ENCODE results near the gene CACNG3.
"Not testable (repeated sequence)": the region's sequence is repeated elsewhere in the genome, so short reads cannot be mapped to it uniquely, and the experiment has no call there.

Gene CACNG3

GRCh38 chr16:24282141-24282540 lies 26.0 kb downstream of the CACNG3 start:
- H3K36me3 ChIP-seq (ENCODE audit: control insufficient read depth, insufficient read depth, low read length): no peaks in the 10 kb centered on the region
- H3K9ac ChIP-seq (ENCODE audit: low read length): no peak overlapping the region
- H3K27me3 ChIP-seq (ENCODE audit: control insufficient read depth, insufficient read depth, low read length): no peaks in the 10 kb centered on the region
- no peaks in the 10 kb centered on the region for H3K9me3 ChIP-seq (ENCODE audit: control insufficient read depth, low read length)
- no peaks in the 10 kb centered on the region for H3K4me1 ChIP-seq (ENCODE audit: control insufficient read depth, insufficient read depth, low read length)
- no peak overlapping the region for H3K4me3 ChIP-seq (ENCODE audit: low read length)

- Histone ChIP-seq H3K27me3 (ENCODE audit: control insufficient read depth, insufficient read depth, low read length) (no peaks in the 10 kb centered on the region), H3K9ac (ENCODE audit: low read length) (no peak overlapping the region), H3K4me1 (ENCODE audit: control insufficient read depth, insufficient read depth, low read length) (no peaks in the 10 kb centered on the region), H3K4me3 (ENCODE audit: low read length) (no peak overlapping the region), H3K9me3 (ENCODE audit: control insufficient read depth, low read length) (no peaks in the 10 kb centered on the region), H3K36me3 (ENCODE audit: control insufficient read depth, insufficient read depth, low read length) (no peaks in the 10 kb centered on the region)
Measured at GRCh38 chr16:24286741-24287405, 30.7 kb downstream of the CACNG3 start.

GRCh38 chr16:24288516-24288915 lies 32.4 kb downstream of the CACNG3 start:
- Histone ChIP-seq H3K9ac (ENCODE audit: low read length) (no peak overlapping the region), H3K9me3 (ENCODE audit: control insufficient read depth, low read length) (no peaks in the 10 kb centered on the region), H3K4me3 (ENCODE audit: low read length) (no peak overlapping the region), H3K27me3 (ENCODE audit: control insufficient read depth, insufficient read depth, low read length) (no peaks in the 10 kb centered on the region), H3K4me1 (ENCODE audit: control insufficient read depth, insufficient read depth, low read length) (no peaks in the 10 kb centered on the region), H3K36me3 (ENCODE audit: control insufficient read depth, insufficient read depth, low read length) (no peaks in the 10 kb centered on the region)

- Histone ChIP-seq H3K4me3 (ENCODE audit: low read length) (no peak overlapping the region), H3K27me3 (ENCODE audit: control insufficient read depth, insufficient read depth, low read length) (no peaks in the 10 kb centered on the region), H3K9me3 (ENCODE audit: control insufficient read depth, low read length) (no peaks in the 10 kb centered on the region), H3K9ac (ENCODE audit: low read length) (no peak overlapping the region), H3K4me1 (ENCODE audit: control insufficient read depth, insufficient read depth, low read length) (no peaks in the 10 kb centered on the region), H3K36me3 (ENCODE audit: control insufficient read depth, insufficient read depth, low read length) (no peaks in the 10 kb centered on the region)
Measured at GRCh38 chr16:24289166-24289700, 33.1 kb downstream of the CACNG3 start.

- H3K4me1 ChIP-seq (ENCODE audit: control insufficient read depth, insufficient read depth, low read length): no peaks in the 10 kb centered on the region
- no peaks in the 10 kb centered on the region for H3K9me3 ChIP-seq (ENCODE audit: control insufficient read depth, low read length)
- H3K4me3 ChIP-seq (ENCODE audit: low read length): no peak overlapping the region
- no peak overlapping the region for H3K9ac ChIP-seq (ENCODE audit: low read length)
- H3K36me3 ChIP-seq (ENCODE audit: control insufficient read depth, insufficient read depth, low read length): no peaks in the 10 kb centered on the region
- no peaks in the 10 kb centered on the region for H3K27me3 ChIP-seq (ENCODE audit: control insufficient read depth, insufficient read depth, low read length)
Measured at GRCh38 chr16:24291932-24292331, 35.8 kb downstream of the CACNG3 start.

GRCh38 chr16:24294131-24294530 lies 38.0 kb downstream of the CACNG3 start:
- Histone ChIP-seq H3K9me3 (ENCODE audit: control insufficient read depth, low read length) (no peaks in the 10 kb centered on the region), H3K9ac (ENCODE audit: low read length) (no peak overlapping the region), H3K4me1 (ENCODE audit: control insufficient read depth, insufficient read depth, low read length) (no peaks in the 10 kb centered on the region), H3K36me3 (ENCODE audit: control insufficient read depth, insufficient read depth, low read length) (no peaks in the 10 kb centered on the region), H3K27me3 (ENCODE audit: control insufficient read depth, insufficient read depth, low read length) (no peaks in the 10 kb centered on the region), H3K4me3 (ENCODE audit: low read length) (no peak overlapping the region)

GRCh38 chr16:24297375-24297774 lies 41.2 kb downstream of the CACNG3 start:
- Histone ChIP-seq H3K36me3 (ENCODE audit: control insufficient read depth, insufficient read depth, low read length) (no peaks in the 10 kb centered on the region), H3K4me1 (ENCODE audit: control insufficient read depth, insufficient read depth, low read length) (no peaks in the 10 kb centered on the region)

GRCh38 chr16:24298548-24299167 lies 42.5 kb downstream of the CACNG3 start:
- Histone ChIP-seq H3K36me3 (ENCODE audit: control insufficient read depth, insufficient read depth, low read length) (no peaks in the 10 kb centered on the region), H3K27me3 (ENCODE audit: control insufficient read depth, insufficient read depth, low read length) (no peaks in the 10 kb centered on the region), H3K4me1 (ENCODE audit: control insufficient read depth, insufficient read depth, low read length) (no peaks in the 10 kb centered on the region), H3K9ac (ENCODE audit: low read length) (no peak overlapping the region), H3K9me3 (ENCODE audit: control insufficient read depth, low read length) (no peaks in the 10 kb centered on the region), H3K4me3 (ENCODE audit: low read length) (no peak overlapping the region)

More at GRCh38 chr16:24297375-24297774, 41.2 kb downstream of the CACNG3 start:
- Histone ChIP-seq H3K9me3 (ENCODE audit: control insufficient read depth, low read length) (no peaks in the 10 kb centered on the region), H3K27me3 (ENCODE audit: control insufficient read depth, insufficient read depth, low read length) (no peaks in the 10 kb centered on the region), H3K4me3 (ENCODE audit: low read length) (no peak overlapping the region), H3K9ac (ENCODE audit: low read length) (no peak overlapping the region)

GRCh38 chr16:24300750-24301149 lies 44.6 kb downstream of the CACNG3 start:
- H3K36me3 ChIP-seq (ENCODE audit: control insufficient read depth, insufficient read depth, low read length); H3K27me3 ChIP-seq (ENCODE audit: control insufficient read depth, insufficient read depth, low read length); H3K4me3 ChIP-seq (ENCODE audit: low read length); H3K9ac ChIP-seq (ENCODE audit: low read length); H3K4me1 ChIP-seq (ENCODE audit: control insufficient read depth, insufficient read depth, low read length); H3K9me3 ChIP-seq (ENCODE audit: control insufficient read depth, low read length): not testable (repeated sequence)

- Histone ChIP-seq H3K36me3 (ENCODE audit: control insufficient read depth, insufficient read depth, low read length) (no peaks in the 10 kb centered on the region), H3K4me1 (ENCODE audit: control insufficient read depth, insufficient read depth, low read length) (no peaks in the 10 kb centered on the region), H3K4me3 (ENCODE audit: low read length) (no peak overlapping the region), H3K9ac (ENCODE audit: low read length) (no peak overlapping the region), H3K9me3 (ENCODE audit: control insufficient read depth, low read length) (no peaks in the 10 kb centered on the region), H3K27me3 (ENCODE audit: control insufficient read depth, insufficient read depth, low read length) (no peaks in the 10 kb centered on the region)
Measured at GRCh38 chr16:24302636-24303035, 46.5 kb downstream of the CACNG3 start.

GRCh38 chr16:24308200-24308599 lies 52.1 kb downstream of the CACNG3 start:
- Histone ChIP-seq H3K36me3 (ENCODE audit: control insufficient read depth, insufficient read depth, low read length) (no peaks in the 10 kb centered on the region), H3K4me1 (ENCODE audit: control insufficient read depth, insufficient read depth, low read length) (no peaks in the 10 kb centered on the region), H3K9ac (ENCODE audit: low read length) (no peak overlapping the region), H3K9me3 (ENCODE audit: control insufficient read depth, low read length) (no peaks in the 10 kb centered on the region), H3K27me3 (ENCODE audit: control insufficient read depth, insufficient read depth, low read length) (no peaks in the 10 kb centered on the region), H3K4me3 (ENCODE audit: low read length) (no peak overlapping the region)

GRCh38 chr16:24309258-24310142 lies 53.4 kb downstream of the CACNG3 start:
- Histone ChIP-seq H3K9me3 (ENCODE audit: control insufficient read depth, low read length) (no peaks in the 10 kb centered on the region), H3K4me1 (ENCODE audit: control insufficient read depth, insufficient read depth, low read length) (no peaks in the 10 kb centered on the region), H3K36me3 (ENCODE audit: control insufficient read depth, insufficient read depth, low read length) (no peaks in the 10 kb centered on the region), H3K27me3 (ENCODE audit: control insufficient read depth, insufficient read depth, low read length) (no peaks in the 10 kb centered on the region), H3K4me3 (ENCODE audit: low read length) (no peak overlapping the region), H3K9ac (ENCODE audit: low read length) (no peak overlapping the region)

Data from mucosa of stomach (tissue), 1 donor.